T-helper 2 cell treated with Interferon-gamma antibody and Interleukin-4, amounts not matched to agents 5 μg/mL and 100 μg/mL, for 36 hours (primary cell): Measurements from ENCODE around the gene FKBP3.
A peak's percentile ranks its signal among the peaks of the same experiment; 100 is the strongest.

Experiments
- DNase-seq: peaks from one replicate; pipeline ENCODE4 v3.0.0; 2021; ENCODE audit warnings: low spot score
- H3K27ac Mint-ChIP-seq: one replicate; pipeline ENCODE4 v1.8.0; 2021; ENCODE audit warnings: mild to moderate bottlenecking, mixed read lengths
- H3K27me3 Mint-ChIP-seq: one replicate; pipeline ENCODE4 v1.8.0; 2021; ENCODE audit warnings: low read depth, mixed read lengths
- H3K36me3 Mint-ChIP-seq: one replicate; pipeline ENCODE4 v1.8.0; 2021; ENCODE audit warnings: low read depth, mixed read lengths
- H3K4me1 Mint-ChIP-seq: one replicate; pipeline ENCODE4 v1.8.0; 2021; ENCODE audit warnings: low read depth, mixed read lengths
- H3K4me3 Mint-ChIP-seq: one replicate; pipeline ENCODE4 v1.8.0; 2022; ENCODE audit warnings: mild to moderate bottlenecking, moderate library complexity, mixed read lengths
- H3K9me3 Mint-ChIP-seq: one replicate; pipeline ENCODE4 v1.8.0; 2021; ENCODE audit warnings: mixed read lengths

FKBP3 gene

GRCh38 chr14:45135156-45135555, 875 bp upstream of the FKBP3 start:
- no peaks in the 10 kb centered on the region for H3K27me3 Mint-ChIP-seq
- DNase-seq: no peak
- peaks cover 6% of the 10 kb centered on the region for H3K36me3 Mint-ChIP-seq
- H3K4me3 Mint-ChIP-seq: peak overlapping the region; percentile 100
- peak overlapping the region; percentile 97 for H3K27ac Mint-ChIP-seq
- no peaks in the 10 kb centered on the region for H3K9me3 Mint-ChIP-seq
- H3K4me1 Mint-ChIP-seq: peaks cover 29% of the 10 kb centered on the region

GRCh38 chr14:45133683-45134050, 614 bp downstream of the FKBP3 start:
- peaks cover 27% of the 10 kb centered on the region for H3K4me1 Mint-ChIP-seq
- H3K9me3 Mint-ChIP-seq: no peaks in the 10 kb centered on the region
- H3K27me3 Mint-ChIP-seq: no peaks in the 10 kb centered on the region
- H3K4me3 Mint-ChIP-seq: peak overlapping the region; percentile 100
- peak overlapping the region; percentile 97 for H3K27ac Mint-ChIP-seq
- no peak for DNase-seq
- peaks cover 4% of the 10 kb centered on the region for H3K36me3 Mint-ChIP-seq

GRCh38 chr14:45128963-45129629, 5.2 kb downstream of the FKBP3 start:
- Mint-ChIP-seq H3K4me1 (peaks cover 17% of the 10 kb centered on the region), H3K36me3 (peaks cover 23% of the 10 kb centered on the region), H3K9me3 (no peaks in the 10 kb centered on the region), H3K27ac (no peak overlapping the region), H3K27me3 (no peaks in the 10 kb centered on the region), H3K4me3 (no peak overlapping the region)
- no peak for DNase-seq

- DNase-seq: no peak
- H3K4me1 Mint-ChIP-seq: peaks cover 5% of the 10 kb centered on the region
- no peak overlapping the region for H3K4me3 Mint-ChIP-seq
- no peaks in the 10 kb centered on the region for H3K27me3 Mint-ChIP-seq
- peaks cover 35% of the 10 kb centered on the region for H3K36me3 Mint-ChIP-seq
- H3K27ac Mint-ChIP-seq: no peak overlapping the region
- no peaks in the 10 kb centered on the region for H3K9me3 Mint-ChIP-seq
Measured at GRCh38 chr14:45125754-45126153, 8.5 kb downstream of the FKBP3 start.

DNA sequence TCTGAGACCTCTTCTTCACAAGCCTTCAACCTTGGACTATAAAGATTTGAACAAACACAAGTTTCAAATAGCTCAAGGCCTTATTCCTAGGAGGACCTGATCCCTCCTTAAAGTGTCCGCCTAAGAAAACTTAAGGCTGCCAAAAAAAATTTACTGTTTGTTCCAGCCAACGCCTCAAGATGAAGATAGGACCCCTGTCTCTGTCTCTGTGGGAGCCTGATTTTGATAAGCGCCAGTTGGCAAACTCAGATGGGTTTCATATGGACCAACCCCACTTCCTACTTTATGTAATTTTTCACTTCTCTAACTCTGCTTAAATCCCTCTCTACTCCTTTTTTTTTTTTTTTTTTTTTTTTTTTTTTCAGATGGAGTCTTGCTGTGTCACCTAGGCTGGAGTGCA, 11.0 kb downstream of the FKBP3 start:
- Mint-ChIP-seq H3K9me3 (no peaks in the 10 kb centered on the region), H3K27ac (no peak overlapping the region), H3K4me3 (no peak overlapping the region), H3K36me3 (peaks cover 46% of the 10 kb centered on the region), H3K27me3 (no peaks in the 10 kb centered on the region), H3K4me1 (peaks cover 2% of the 10 kb centered on the region)
- DNase-seq: no peak

DNA sequence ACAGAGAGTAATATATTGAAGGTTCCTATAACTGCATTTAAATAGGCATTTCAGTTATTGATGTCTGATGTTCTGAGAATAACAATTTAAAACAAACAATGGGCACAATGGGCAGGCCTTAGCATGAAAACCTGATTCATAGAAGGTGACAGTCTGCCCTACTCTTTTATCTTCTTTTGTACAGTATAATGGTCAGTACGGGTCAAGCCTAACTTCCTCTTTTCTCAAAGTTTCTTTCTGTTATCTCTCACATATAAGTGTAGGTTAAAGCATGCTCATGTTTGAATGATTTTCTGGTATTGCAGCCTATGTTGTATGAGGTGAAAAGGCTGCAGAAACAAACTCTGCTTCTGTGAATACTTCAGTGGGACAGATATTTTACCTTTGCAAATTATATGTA, 14.2 kb downstream of the FKBP3 start:
- H3K4me1 Mint-ChIP-seq: no peaks in the 10 kb centered on the region
- H3K27me3 Mint-ChIP-seq: no peaks in the 10 kb centered on the region
- no peaks in the 10 kb centered on the region for H3K9me3 Mint-ChIP-seq
- no peak overlapping the region for H3K4me3 Mint-ChIP-seq
- no peak overlapping the region for H3K27ac Mint-ChIP-seq
- H3K36me3 Mint-ChIP-seq: peaks cover 56% of the 10 kb centered on the region
- DNase-seq: no peak

DNA sequence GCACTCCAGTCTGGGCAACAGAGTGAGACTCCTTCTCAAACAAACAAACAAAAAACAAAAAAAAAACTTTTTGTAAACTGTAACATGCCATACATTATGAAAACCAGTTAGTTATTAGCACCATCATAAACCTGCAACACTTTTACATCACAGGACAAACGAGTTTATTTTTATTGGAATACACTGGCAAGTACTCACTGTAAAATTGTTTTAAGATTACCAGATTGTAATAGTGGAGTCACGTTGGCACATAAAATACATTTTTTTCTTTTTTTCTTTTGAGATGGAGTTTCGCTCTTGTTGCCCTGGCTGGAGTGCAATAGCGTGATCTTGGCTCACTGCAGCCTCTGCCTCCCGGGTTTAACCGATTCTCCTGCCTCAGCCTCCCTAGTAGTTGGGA, 15.7 kb downstream of the FKBP3 start:
- no peak for DNase-seq
- no peak overlapping the region for H3K4me3 Mint-ChIP-seq
- peaks cover 4% of the 10 kb centered on the region for H3K4me1 Mint-ChIP-seq
- peaks cover 53% of the 10 kb centered on the region for H3K36me3 Mint-ChIP-seq
- no peaks in the 10 kb centered on the region for H3K27me3 Mint-ChIP-seq
- no peak overlapping the region for H3K27ac Mint-ChIP-seq
- H3K9me3 Mint-ChIP-seq: no peaks in the 10 kb centered on the region

- Mint-ChIP-seq H3K4me1 (peaks cover 12% of the 10 kb centered on the region), H3K27ac (no peak overlapping the region), H3K27me3 (no peaks in the 10 kb centered on the region), H3K9me3 (no peaks in the 10 kb centered on the region), H3K36me3 (peaks cover 65% of the 10 kb centered on the region), H3K4me3 (no peak overlapping the region)
- no peak for DNase-seq
Measured at GRCh38 chr14:45114327-45114726, 20.0 kb downstream of the FKBP3 start.

DNA sequence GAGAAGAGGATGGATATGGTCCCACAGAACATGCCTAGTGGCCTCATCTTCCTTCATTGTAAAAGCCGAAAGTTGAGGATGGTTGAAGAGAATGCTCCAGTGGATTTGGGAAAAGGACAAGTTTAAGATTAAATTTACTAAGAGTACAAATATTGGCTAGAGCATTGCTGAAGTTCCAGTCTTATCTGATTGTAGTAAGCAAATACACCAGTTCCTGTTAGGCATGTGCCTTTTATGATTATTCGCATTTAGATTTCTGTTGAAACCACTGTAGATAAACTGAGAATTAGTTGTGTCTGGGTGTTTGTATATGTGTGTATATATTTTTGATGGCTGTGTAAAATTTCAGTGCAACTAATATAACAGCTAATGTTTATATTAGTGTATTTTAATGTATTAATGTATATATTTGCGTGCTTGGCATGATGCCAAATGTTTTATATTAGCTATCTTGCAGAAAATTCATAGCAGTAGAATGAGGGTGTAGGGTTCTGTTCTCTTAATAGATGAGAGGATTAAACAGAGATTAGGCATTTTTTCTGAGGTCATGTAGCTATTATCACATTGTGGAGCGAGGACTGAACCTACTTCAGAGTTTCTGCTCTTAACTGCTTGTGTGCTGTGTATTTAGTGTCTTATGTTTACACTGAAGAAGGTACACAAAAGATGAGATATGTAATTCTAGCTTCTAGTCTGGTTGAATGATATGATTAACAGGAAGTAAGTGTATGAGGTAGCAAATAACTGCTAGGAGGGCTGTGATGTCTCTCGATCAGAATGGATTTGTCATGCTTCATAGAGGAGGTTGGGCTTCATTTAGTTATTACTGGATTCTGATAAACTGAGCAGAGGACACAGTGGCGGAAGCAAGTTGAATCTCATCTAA, 21.1 kb downstream of the FKBP3 start:
- Mint-ChIP-seq H3K27ac (peak overlapping the region; percentile 58), H3K9me3 (no peaks in the 10 kb centered on the region), H3K36me3 (peaks cover 67% of the 10 kb centered on the region), H3K27me3 (no peaks in the 10 kb centered on the region), H3K4me1 (peaks cover 12% of the 10 kb centered on the region), H3K4me3 (no peak overlapping the region)
- DNase-seq: no peak

DNA sequence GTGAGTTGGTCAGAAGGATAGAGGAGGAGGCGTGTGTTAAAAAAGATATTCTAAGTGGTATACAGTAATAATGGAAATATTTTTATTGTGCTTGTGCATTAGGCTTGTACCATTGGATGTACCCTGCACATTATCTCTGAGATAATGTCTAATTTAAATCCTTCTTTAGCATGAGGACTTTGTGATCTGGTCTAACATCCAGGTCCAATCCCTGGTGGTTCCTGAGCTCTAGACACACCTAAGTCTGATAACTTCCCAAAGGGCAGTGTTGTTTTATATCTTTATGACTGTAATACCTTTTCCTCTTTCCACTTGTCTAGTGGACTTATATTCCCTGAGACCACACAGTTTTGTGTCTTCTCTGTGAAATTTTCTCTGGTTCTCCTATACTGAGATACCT, 29.7 kb downstream of the FKBP3 start:
- H3K27ac Mint-ChIP-seq: no peak overlapping the region
- no peaks in the 10 kb centered on the region for H3K9me3 Mint-ChIP-seq
- DNase-seq: no peak
- peaks cover 3% of the 10 kb centered on the region for H3K4me1 Mint-ChIP-seq
- no peaks in the 10 kb centered on the region for H3K27me3 Mint-ChIP-seq
- H3K36me3 Mint-ChIP-seq: peaks cover 56% of the 10 kb centered on the region
- H3K4me3 Mint-ChIP-seq: no peak overlapping the region

DNA sequence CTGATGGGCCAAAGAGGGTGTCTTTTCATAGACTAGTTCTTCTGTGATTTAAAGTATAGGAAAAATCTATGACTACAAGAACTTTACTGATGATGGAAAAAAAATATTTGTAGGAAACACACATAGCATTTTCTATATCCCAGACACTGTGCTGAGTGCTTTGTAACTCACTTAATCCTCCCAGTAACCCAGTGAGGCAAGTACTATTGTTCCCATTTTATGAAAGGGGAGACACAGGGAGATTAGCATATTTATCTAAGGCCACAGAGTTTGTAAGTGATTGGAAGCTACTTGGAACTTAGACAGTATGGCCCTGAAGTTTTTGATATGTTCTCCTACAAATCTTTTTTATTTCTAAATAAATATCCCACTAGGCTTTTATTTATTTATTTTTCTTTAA, 30.5 kb downstream of the FKBP3 start:
- H3K27ac Mint-ChIP-seq: no peak overlapping the region
- no peak overlapping the region for H3K4me3 Mint-ChIP-seq
- no peaks in the 10 kb centered on the region for H3K27me3 Mint-ChIP-seq
- peaks cover 55% of the 10 kb centered on the region for H3K36me3 Mint-ChIP-seq
- no peaks in the 10 kb centered on the region for H3K9me3 Mint-ChIP-seq
- no peak for DNase-seq
- peaks cover 3% of the 10 kb centered on the region for H3K4me1 Mint-ChIP-seq

- Mint-ChIP-seq H3K4me1 (peaks cover 2% of the 10 kb centered on the region), H3K4me3 (no peak overlapping the region), H3K27ac (no peak overlapping the region), H3K9me3 (no peaks in the 10 kb centered on the region), H3K27me3 (no peaks in the 10 kb centered on the region), H3K36me3 (peaks cover 61% of the 10 kb centered on the region)
- DNase-seq: no peak
Measured at GRCh38 chr14:45096218-45096617, 38.1 kb downstream of the FKBP3 start.

DNA sequence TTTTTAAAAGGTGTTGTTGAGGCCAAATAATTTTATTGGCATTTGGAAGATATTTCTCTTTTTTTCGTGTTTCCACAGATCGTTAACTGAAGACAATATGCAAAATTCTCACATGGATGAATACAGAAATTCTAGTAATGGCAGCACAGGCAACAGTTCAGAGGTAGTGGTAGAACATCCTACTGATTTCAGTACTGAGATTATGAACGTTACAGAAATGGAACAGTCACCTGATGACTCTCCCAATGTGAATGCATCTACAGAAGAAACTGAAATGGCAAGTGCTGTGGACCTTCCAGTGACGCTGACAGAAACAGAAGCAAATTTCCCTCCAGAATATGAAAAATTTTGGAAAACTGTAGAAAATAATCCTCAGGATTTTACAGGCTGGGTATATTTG, 39.1 kb downstream of the FKBP3 start:
- H3K4me3 Mint-ChIP-seq: no peak overlapping the region
- peaks cover 6% of the 10 kb centered on the region for H3K4me1 Mint-ChIP-seq
- H3K9me3 Mint-ChIP-seq: no peaks in the 10 kb centered on the region
- H3K36me3 Mint-ChIP-seq: peaks cover 53% of the 10 kb centered on the region
- H3K27me3 Mint-ChIP-seq: no peaks in the 10 kb centered on the region
- H3K27ac Mint-ChIP-seq: no peak overlapping the region
- DNase-seq: no peak

GRCh38 chr14:45094275-45094674, 40.0 kb downstream of the FKBP3 start:
- Mint-ChIP-seq H3K27me3 (no peaks in the 10 kb centered on the region), H3K4me1 (peaks cover 15% of the 10 kb centered on the region), H3K36me3 (peaks cover 51% of the 10 kb centered on the region), H3K9me3 (no peaks in the 10 kb centered on the region), H3K27ac (no peak overlapping the region), H3K4me3 (no peak overlapping the region)
- DNase-seq: no peak
